WTC11 (cell line): ENCODE results near the gene LRRN3. TPM values are rescaled to one million over a fixed set of nuclear protein-coding genes. Genes with fewer than 3 reads are reported as not detected.

Experiments
- ATAC-seq: fragments of 200-7000 bp; cut with Tn5 transposase; 2 replicates; pipeline ENCODE4 v1.10.0; 2021; ENCODE audit warnings: mild to moderate bottlenecking, moderate library complexity
- CTCF ChIA-PET: fragments of 300-600 bp; sonication (Branson Sonifier 250); formaldehyde crosslinking; loops from one replicate; lab custom pipeline; 2021; ENCODE audit warnings: antibody characterized with exemption; lab: Charles Lee
- POLR2A ChIA-PET: fragments of 350-600 bp; sonication (Branson Sonifier 250); formaldehyde crosslinking; loops from one replicate; lab custom pipeline; 2021; ENCODE audit warnings: antibody characterized with exemption; lab: Charles Lee
- DNase-seq: peaks from one replicate; pipeline ENCODE4 v3.0.0; 2021; ENCODE audit warnings: low spot score
- H3K27ac Mint-ChIP-seq: 2 replicates; pipeline ENCODE4 v1.8.0; 2021; ENCODE audit warnings: mixed read lengths
- H3K27me3 Mint-ChIP-seq: 2 replicates; pipeline ENCODE4 v1.8.0; 2021; ENCODE audit warnings: low read depth, mild to moderate bottlenecking, moderate library complexity, mixed read lengths
- H3K36me3 Mint-ChIP-seq: 2 replicates; pipeline ENCODE4 v1.8.0; 2021; ENCODE audit warnings: mixed read lengths
- H3K4me1 Mint-ChIP-seq: 2 replicates; pipeline ENCODE4 v1.8.0; 2022; ENCODE audit warnings: mixed read lengths
- H3K4me3 Mint-ChIP-seq: 2 replicates; pipeline ENCODE4 v1.8.0; 2021; ENCODE audit warnings: mild to moderate bottlenecking, moderate library complexity, mixed read lengths
- H3K9me3 Mint-ChIP-seq: 2 replicates; pipeline ENCODE4 v1.8.0; 2021; ENCODE audit warnings: mixed read lengths
- CBFB ChIP-seq: sonication (generic); formaldehyde crosslinking; IDR thresholded peaks from 2 replicates; pipeline ENCODE4 v1.8.1; 2022; ENCODE audit warnings: mild to moderate bottlenecking, low read depth, missing genetic modification reagents
- CREB1 ChIP-seq: sonication (generic); formaldehyde crosslinking; IDR thresholded peaks from 2 replicates; pipeline ENCODE4 v1.8.0; 2023; ENCODE audit warnings: mild to moderate bottlenecking, missing genetic modification reagents
- FOXJ3 ChIP-seq: sonication (generic); formaldehyde crosslinking; IDR thresholded peaks from 2 replicates; pipeline ENCODE4 v1.9.0; 2021; ENCODE audit warnings: missing genetic modification reagents, mild to moderate bottlenecking, borderline replicate concordance
- GTF2I ChIP-seq: fragments of 250-450 bp; sonication (Bioruptor Pico); conservative IDR thresholded peaks from 2 replicates; pipeline ENCODE4 v1.4.0; 2021; ENCODE audit warnings: mild to moderate bottlenecking
- MXD4 ChIP-seq: fragments of 250-450 bp; sonication (Bioruptor Pico); IDR thresholded peaks from 2 replicates; pipeline ENCODE4 v1.8.0; 2021; ENCODE audit warnings: mild to moderate bottlenecking, moderate library complexity, borderline replicate concordance
- MYBL2 ChIP-seq: sonication (generic); formaldehyde crosslinking; IDR thresholded peaks from 2 replicates; pipeline ENCODE4 v1.8.1; 2023; ENCODE audit warnings: mild to moderate bottlenecking, moderate library complexity, missing genetic modification reagents
- NR2C2 ChIP-seq: sonication (generic); formaldehyde crosslinking; IDR thresholded peaks from 2 replicates; pipeline ENCODE4 v1.8.0; 2022; ENCODE audit warnings: mild to moderate bottlenecking, missing genetic modification reagents
- SMAD3 ChIP-seq: sonication (generic); formaldehyde crosslinking; IDR thresholded peaks from 2 replicates; pipeline ENCODE4 v1.8.0; 2022; ENCODE audit warnings: missing genetic modification reagents, mild to moderate bottlenecking, borderline replicate concordance
- TCF7 ChIP-seq: sonication (generic); formaldehyde crosslinking; IDR thresholded peaks from 2 replicates; pipeline ENCODE4 v1.8.0; 2022; ENCODE audit warnings: mild to moderate bottlenecking, low read depth, missing genetic modification reagents, moderate library complexity
- TEAD4 ChIP-seq: sonication (generic); formaldehyde crosslinking; IDR thresholded peaks from 2 replicates; pipeline ENCODE4 v1.8.0; 2022; ENCODE audit warnings: mild to moderate bottlenecking, missing genetic modification reagents
- ZNF671 ChIP-seq: fragments of 250-450 bp; sonication (Bioruptor Pico); IDR thresholded peaks from 2 replicates; pipeline ENCODE4 v1.8.0; 2021; ENCODE audit warnings: mild to moderate bottlenecking
- total RNA-seq: library from RNA; stranded (reverse); gene quantifications from 3 replicates; pipeline ENCODE4 v1.2.3, GENCODE V29; 2021
- TF ChIP-seq, protein P1 (sequence below): sonication (generic); formaldehyde crosslinking; IDR thresholded peaks from 2 replicates; pipeline ENCODE4 v1.8.1; 2022; ENCODE audit warnings: missing genetic modification reagents, borderline replicate concordance
- TF ChIP-seq, protein P2 (sequence below): sonication (generic); formaldehyde crosslinking; IDR thresholded peaks from 2 replicates; pipeline ENCODE4 v1.8.1; 2023; ENCODE audit warnings: mild to moderate bottlenecking, missing genetic modification reagents, moderate library complexity
- TF ChIP-seq, protein P3 (sequence below): sonication (generic); formaldehyde crosslinking; IDR thresholded peaks from 2 replicates; pipeline ENCODE4 v1.8.1; 2023; ENCODE audit warnings: mild to moderate bottlenecking, missing genetic modification reagents
- TF ChIP-seq, protein P4 (sequence below): sonication (generic); formaldehyde crosslinking; IDR thresholded peaks from 2 replicates; pipeline ENCODE4 v1.8.0; 2022; ENCODE audit warnings: mild to moderate bottlenecking, missing genetic modification reagents
- TF ChIP-seq, protein P5 (sequence below): fragments of 250-450 bp; sonication (Bioruptor Pico); IDR thresholded peaks from 2 replicates; pipeline ENCODE4 v1.9.0; 2021; ENCODE audit warnings: mild to moderate bottlenecking
- TF ChIP-seq, protein P6 (sequence below): sonication (generic); formaldehyde crosslinking; IDR thresholded peaks from 2 replicates; pipeline ENCODE4 v1.8.0; 2023; ENCODE audit warnings: mild to moderate bottlenecking, missing genetic modification reagents
- TF ChIP-seq, protein P7 (sequence below): fragments of 250-450 bp; sonication (Bioruptor Pico); conservative IDR thresholded peaks from 2 replicates; pipeline ENCODE4 v1.9.0; 2021; ENCODE audit warnings: mild to moderate bottlenecking

Gene LRRN3
- total RNA-seq, 1 experiment from 2014 or later, result 0.70 TPM

DNA sequence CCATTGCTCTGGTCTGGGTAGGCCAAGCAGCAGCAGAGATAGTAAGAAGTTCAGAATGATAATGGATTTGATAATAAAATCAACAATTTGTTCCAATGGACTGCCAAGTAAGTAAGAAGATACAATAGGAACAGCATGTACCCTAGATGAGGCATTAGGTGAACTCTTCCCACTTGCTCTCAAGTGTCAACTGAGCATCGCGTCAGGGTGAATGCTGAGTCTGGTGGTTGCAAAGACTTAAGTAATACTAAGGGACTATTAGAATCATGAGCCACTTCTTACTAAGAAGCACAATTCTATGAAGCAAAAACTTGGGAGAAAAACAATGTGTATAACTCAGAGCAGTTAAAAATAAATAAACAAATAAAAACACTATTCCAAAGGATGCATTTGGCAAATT lies 54.5 kb downstream of the LRRN3 start:
- no peak overlapping the region for H3K27ac Mint-ChIP-seq
- H3K27me3 Mint-ChIP-seq, result no peaks in the 10 kb centered on the region
- H3K4me3 Mint-ChIP-seq, result no peak overlapping the region
- CTCF ChIA-PET, result no interaction called here
- no peak for TF ChIP-seq ZNF671 (CRISPR knock-in tag)
- TF ChIP-seq, protein P1, sequence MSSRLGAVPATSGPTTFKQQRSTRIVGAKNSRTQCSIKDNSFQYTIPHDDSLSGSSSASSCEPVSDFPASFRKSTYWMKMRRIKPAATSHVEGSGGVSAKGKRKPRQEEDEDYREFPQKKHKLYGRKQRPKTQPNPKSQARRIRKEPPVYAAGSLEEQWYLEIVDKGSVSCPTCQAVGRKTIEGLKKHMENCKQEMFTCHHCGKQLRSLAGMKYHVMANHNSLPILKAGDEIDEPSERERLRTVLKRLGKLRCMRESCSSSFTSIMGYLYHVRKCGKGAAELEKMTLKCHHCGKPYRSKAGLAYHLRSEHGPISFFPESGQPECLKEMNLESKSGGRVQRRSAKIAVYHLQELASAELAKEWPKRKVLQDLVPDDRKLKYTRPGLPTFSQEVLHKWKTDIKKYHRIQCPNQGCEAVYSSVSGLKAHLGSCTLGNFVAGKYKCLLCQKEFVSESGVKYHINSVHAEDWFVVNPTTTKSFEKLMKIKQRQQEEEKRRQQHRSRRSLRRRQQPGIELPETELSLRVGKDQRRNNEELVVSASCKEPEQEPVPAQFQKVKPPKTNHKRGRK (CRISPR knock-in tag), result no peak
- no peaks in the 10 kb centered on the region for H3K4me1 Mint-ChIP-seq
- POLR2A ChIA-PET, result no interaction called here
- no peaks in the 10 kb centered on the region for H3K9me3 Mint-ChIP-seq
- no peak for ATAC-seq
- no peaks in the 10 kb centered on the region for H3K36me3 Mint-ChIP-seq
- DNase-seq, result no peak

DNA sequence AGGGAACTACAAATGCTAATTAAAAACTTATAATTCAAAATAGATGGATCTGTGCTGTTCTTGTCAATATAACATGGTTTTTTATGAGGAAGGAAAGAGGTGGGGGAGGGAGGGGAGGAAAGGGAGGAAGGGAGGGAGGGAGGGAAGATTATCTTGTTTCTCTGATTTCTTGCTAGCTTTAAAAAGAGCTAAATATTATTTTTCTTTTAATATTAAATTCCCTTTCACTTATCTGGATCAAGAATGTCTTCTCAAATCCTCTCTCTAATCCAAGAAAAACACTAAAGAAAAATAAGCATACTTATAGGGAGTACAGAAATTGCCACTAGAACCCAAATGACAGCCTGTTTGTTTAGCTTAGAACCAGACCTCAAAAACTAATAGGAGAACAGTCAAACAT lies 55.2 kb downstream of the LRRN3 start:
- Mint-ChIP-seq H3K4me1 (no peaks in the 10 kb centered on the region), H3K4me3 (no peak overlapping the region), H3K9me3 (no peaks in the 10 kb centered on the region), H3K36me3 (no peaks in the 10 kb centered on the region), H3K27ac (no peak overlapping the region), H3K27me3 (no peaks in the 10 kb centered on the region)
- ATAC-seq (no peak), DNase-seq (no peak)
- ChIA-PET CTCF (no interaction called here), POLR2A (no interaction called here)
- TF ChIP-seq NR2C2 (CRISPR knock-in tag), result no peak
- TF ChIP-seq MYBL2 (CRISPR knock-in tag), result no peak
- TF ChIP-seq TEAD4, result no peak
- TF ChIP-seq, protein P2, sequence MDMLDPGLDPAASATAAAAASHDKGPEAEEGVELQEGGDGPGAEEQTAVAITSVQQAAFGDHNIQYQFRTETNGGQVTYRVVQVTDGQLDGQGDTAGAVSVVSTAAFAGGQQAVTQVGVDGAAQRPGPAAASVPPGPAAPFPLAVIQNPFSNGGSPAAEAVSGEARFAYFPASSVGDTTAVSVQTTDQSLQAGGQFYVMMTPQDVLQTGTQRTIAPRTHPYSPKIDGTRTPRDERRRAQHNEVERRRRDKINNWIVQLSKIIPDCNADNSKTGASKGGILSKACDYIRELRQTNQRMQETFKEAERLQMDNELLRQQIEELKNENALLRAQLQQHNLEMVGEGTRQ (CRISPR knock-in tag), result no peak
- TF ChIP-seq FOXJ3, result no peak
- no peak for TF ChIP-seq GTF2I (CRISPR knock-in tag)
- TF ChIP-seq, protein P3, sequence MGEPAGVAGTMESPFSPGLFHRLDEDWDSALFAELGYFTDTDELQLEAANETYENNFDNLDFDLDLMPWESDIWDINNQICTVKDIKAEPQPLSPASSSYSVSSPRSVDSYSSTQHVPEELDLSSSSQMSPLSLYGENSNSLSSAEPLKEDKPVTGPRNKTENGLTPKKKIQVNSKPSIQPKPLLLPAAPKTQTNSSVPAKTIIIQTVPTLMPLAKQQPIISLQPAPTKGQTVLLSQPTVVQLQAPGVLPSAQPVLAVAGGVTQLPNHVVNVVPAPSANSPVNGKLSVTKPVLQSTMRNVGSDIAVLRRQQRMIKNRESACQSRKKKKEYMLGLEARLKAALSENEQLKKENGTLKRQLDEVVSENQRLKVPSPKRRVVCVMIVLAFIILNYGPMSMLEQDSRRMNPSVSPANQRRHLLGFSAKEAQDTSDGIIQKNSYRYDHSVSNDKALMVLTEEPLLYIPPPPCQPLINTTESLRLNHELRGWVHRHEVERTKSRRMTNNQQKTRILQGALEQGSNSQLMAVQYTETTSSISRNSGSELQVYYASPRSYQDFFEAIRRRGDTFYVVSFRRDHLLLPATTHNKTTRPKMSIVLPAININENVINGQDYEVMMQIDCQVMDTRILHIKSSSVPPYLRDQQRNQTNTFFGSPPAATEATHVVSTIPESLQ (CRISPR knock-in tag), result no peak
- no peak for TF ChIP-seq MXD4 (CRISPR knock-in tag)
- TF ChIP-seq, protein P4, sequence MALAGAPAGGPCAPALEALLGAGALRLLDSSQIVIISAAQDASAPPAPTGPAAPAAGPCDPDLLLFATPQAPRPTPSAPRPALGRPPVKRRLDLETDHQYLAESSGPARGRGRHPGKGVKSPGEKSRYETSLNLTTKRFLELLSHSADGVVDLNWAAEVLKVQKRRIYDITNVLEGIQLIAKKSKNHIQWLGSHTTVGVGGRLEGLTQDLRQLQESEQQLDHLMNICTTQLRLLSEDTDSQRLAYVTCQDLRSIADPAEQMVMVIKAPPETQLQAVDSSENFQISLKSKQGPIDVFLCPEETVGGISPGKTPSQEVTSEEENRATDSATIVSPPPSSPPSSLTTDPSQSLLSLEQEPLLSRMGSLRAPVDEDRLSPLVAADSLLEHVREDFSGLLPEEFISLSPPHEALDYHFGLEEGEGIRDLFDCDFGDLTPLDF (CRISPR knock-in tag), result no peak
- TF ChIP-seq CREB1 (CRISPR knock-in tag), result no peak
- TF ChIP-seq CBFB (CRISPR knock-in tag), result no peak
- TF ChIP-seq SMAD3, result no peak
- TF ChIP-seq, protein P5, sequence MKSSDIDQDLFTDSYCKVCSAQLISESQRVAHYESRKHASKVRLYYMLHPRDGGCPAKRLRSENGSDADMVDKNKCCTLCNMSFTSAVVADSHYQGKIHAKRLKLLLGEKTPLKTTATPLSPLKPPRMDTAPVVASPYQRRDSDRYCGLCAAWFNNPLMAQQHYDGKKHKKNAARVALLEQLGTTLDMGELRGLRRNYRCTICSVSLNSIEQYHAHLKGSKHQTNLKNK, result no peak
- TF ChIP-seq, protein P6, sequence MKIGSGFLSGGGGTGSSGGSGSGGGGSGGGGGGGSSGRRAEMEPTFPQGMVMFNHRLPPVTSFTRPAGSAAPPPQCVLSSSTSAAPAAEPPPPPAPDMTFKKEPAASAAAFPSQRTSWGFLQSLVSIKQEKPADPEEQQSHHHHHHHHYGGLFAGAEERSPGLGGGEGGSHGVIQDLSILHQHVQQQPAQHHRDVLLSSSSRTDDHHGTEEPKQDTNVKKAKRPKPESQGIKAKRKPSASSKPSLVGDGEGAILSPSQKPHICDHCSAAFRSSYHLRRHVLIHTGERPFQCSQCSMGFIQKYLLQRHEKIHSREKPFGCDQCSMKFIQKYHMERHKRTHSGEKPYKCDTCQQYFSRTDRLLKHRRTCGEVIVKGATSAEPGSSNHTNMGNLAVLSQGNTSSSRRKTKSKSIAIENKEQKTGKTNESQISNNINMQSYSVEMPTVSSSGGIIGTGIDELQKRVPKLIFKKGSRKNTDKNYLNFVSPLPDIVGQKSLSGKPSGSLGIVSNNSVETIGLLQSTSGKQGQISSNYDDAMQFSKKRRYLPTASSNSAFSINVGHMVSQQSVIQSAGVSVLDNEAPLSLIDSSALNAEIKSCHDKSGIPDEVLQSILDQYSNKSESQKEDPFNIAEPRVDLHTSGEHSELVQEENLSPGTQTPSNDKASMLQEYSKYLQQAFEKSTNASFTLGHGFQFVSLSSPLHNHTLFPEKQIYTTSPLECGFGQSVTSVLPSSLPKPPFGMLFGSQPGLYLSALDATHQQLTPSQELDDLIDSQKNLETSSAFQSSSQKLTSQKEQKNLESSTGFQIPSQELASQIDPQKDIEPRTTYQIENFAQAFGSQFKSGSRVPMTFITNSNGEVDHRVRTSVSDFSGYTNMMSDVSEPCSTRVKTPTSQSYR (CRISPR knock-in tag), result no peak
- TF ChIP-seq, protein P7, sequence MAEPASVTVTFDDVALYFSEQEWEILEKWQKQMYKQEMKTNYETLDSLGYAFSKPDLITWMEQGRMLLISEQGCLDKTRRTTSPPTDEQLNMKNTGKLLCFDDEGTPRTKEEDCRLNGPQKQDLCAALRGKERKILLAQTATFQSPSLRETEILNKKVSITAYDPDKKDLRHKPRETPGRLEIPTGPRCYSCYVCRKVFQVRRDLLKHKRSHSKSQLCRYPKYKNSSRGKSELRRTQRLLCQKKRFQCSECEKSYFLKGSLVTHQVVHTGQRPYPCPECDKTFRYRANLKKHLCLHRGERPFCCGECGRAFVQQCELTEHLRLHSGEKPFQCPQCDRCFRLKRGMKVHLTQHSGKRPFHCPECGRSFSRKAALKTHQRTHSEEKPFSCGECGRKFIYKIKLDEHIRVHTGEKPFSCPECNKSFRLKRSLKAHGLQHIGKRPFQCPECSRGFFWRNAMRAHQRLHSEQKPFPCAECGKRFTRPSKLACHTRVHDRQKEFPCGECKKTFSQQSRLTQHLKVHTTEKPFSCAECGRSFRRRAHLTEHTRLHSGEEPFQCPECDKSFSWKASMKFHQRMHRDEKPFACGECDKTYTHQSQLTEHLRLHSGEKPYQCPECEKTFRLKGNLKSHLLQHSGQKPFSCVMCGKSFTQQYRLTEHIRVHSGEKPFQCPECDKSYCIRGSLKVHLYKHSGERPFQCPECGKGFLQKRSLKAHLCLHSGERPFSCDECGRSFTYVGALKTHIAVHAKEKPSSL (CRISPR knock-in tag), result no peak
- TF ChIP-seq TCF7, result no peak
